B cell (primary cell): ENCODE results near the gene CFAP141.

Experiments used
- CTCF ChIP-seq: fragments of 200-600 bp; IDR thresholded peaks from one replicate; pipeline ENCODE4 v1.8.0; 2022; ENCODE audit warnings: antibody characterized with exemption, mild to moderate bottlenecking
- EZH2 ChIP-seq: IDR thresholded peaks from 2 replicates; pipeline ENCODE4 v1.6.1; 2012; ENCODE audit warnings: borderline replicate concordance, low read depth, mild to moderate bottlenecking, moderate library complexity, low read length; ENCODE audit not compliant: insufficient read depth, poor library complexity, severe bottlenecking

GRCh38 chr1:154186852-154187501, 19.2 kb downstream of the CFAP141 start:
- no peak for TF ChIP-seq EZH2
- no peak for TF ChIP-seq CTCF
